SK-N-MC (cell line): Measurements from ENCODE around the gene TIGD3.

Experiments
- DNase-seq: peaks from one replicate; pipeline ENCODE4 v3.0.0-alpha.2; 2011; ENCODE audit warnings: low read depth, low spot score
- H3K27ac ChIP-seq: fragments of 200-600 bp; sonication (generic); 2 replicates; pipeline ENCODE4 v1.5.1; 2016; ENCODE audit warnings: mixed run types
- H3K36me3 ChIP-seq: fragments of 200-600 bp; sonication (generic); 2 replicates; pipeline ENCODE4 v1.6.1; 2017; ENCODE audit warnings: antibody characterized with exemption, low read length, mixed read lengths; ENCODE audit not compliant: insufficient read depth
- H3K4me3 ChIP-seq: fragments of 200-600 bp; sonication (generic); 2 replicates; pipeline ENCODE4 v1.5.1; 2016
- H3K9ac ChIP-seq: fragments of 200-600 bp; sonication (generic); 2 replicates; pipeline ENCODE4 v1.8.0; 2017; ENCODE audit warnings: mixed run types, mixed read lengths; ENCODE audit not compliant: insufficient read length
- H3K9me3 ChIP-seq: fragments of 200-600 bp; sonication (generic); 2 replicates; pipeline ENCODE4 v1.6.1; 2017; ENCODE audit warnings: low read depth, mild to moderate bottlenecking, antibody characterized with exemption, low read length, moderate library complexity, mixed read lengths
- EZH2 ChIP-seq: fragments of 200-600 bp; sonication (generic); IDR thresholded peaks from one replicate; pipeline ENCODE4 v1.6.1; 2017; ENCODE audit warnings: antibody characterized with exemption
- FOXP2 ChIP-seq: optimal IDR thresholded peaks from 2 replicates; pipeline ENCODE3; 2011; ENCODE audit warnings: mild to moderate bottlenecking, moderate library complexity; ENCODE audit not compliant: insufficient read depth; ENCODE audit errors: extremely low read length, control extremely low read depth
- POLR2AphosphoS5 ChIP-seq: IDR thresholded peaks from 2 replicates; pipeline ENCODE4 v1.6.1; 2012; ENCODE audit warnings: mild to moderate bottlenecking, low read depth, low read length, borderline replicate concordance

TIGD3 gene

DNA sequence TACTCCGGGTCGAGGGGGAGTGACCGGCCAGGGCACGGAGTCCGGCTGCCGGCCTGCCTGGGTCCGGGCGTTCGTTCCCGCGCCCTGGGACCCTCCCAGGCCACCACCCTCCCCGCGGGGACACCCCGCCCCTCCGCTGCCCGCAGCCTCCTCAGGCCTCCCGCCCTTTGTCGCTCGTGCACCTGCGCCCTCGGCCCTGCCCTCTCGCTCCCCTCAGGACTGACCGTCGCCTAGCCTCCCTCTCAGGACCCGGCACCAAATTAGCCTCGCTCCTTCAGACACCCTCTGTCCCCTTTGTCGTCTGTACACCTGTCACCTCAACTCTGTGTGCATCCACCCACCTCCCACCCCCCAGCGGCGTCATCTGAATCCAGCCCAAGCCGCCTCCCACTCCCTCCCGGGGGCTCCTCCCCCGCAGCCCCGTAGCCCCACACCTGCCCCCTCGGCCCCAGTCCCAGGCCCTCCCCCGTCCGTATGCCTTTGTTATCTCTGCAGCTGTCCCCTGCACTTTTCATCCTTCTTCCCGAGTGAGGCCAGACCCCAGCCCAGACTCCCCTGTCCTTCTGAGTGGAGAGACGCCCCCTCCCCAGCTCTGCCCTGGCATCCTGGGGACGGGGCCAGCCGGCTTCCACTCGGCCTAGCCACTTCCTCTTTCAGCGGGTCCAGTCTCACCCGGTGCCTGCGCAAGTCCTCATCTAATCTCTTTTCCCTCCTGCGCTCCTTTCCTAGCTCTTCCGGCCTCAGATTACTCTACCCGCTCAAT, 643 bp downstream of the TIGD3 start:
- Histone ChIP-seq H3K9me3 (no peaks in the 10 kb centered on the region), H3K4me3 (peak overlapping the region; percentile 85), H3K9ac (peak overlapping the region; percentile 65), H3K27ac (no peak overlapping the region), H3K36me3 (peaks cover 25% of the 10 kb centered on the region)
- no peak for TF ChIP-seq FOXP2
- no peak for TF ChIP-seq EZH2
- TF ChIP-seq POLR2AphosphoS5, result no peak
- no peak for DNase-seq

DNA sequence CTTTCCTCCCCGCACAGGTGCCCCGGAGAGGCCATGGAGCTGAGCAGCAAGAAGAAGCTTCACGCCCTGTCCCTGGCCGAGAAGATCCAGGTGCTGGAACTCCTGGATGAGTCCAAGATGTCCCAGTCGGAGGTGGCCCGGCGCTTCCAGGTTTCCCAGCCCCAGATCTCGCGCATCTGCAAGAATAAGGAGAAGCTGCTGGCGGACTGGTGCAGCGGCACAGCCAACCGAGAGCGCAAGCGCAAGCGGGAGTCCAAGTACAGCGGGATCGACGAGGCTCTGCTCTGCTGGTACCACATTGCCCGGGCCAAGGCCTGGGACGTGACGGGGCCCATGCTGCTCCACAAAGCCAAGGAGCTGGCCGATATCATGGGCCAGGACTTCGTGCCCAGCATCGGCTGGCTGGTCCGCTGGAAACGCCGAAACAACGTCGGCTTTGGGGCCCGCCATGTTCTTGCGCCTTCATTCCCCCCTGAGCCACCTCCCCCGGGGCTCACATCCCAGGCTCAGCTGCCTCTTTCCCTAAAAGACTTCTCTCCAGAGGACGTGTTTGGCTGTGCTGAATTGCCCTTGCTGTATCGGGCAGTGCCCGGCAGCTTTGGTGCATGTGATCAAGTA, 1.3 kb downstream of the TIGD3 start:
- no peak for TF ChIP-seq FOXP2
- no peak for TF ChIP-seq POLR2AphosphoS5
- no peak for TF ChIP-seq EZH2
- H3K36me3 ChIP-seq, result peaks cover 24% of the 10 kb centered on the region
- H3K4me3 ChIP-seq, result no peak overlapping the region
- no peak overlapping the region for H3K27ac ChIP-seq
- DNase-seq, result no peak
- no peaks in the 10 kb centered on the region for H3K9me3 ChIP-seq
- H3K9ac ChIP-seq, result no peak overlapping the region

DNA sequence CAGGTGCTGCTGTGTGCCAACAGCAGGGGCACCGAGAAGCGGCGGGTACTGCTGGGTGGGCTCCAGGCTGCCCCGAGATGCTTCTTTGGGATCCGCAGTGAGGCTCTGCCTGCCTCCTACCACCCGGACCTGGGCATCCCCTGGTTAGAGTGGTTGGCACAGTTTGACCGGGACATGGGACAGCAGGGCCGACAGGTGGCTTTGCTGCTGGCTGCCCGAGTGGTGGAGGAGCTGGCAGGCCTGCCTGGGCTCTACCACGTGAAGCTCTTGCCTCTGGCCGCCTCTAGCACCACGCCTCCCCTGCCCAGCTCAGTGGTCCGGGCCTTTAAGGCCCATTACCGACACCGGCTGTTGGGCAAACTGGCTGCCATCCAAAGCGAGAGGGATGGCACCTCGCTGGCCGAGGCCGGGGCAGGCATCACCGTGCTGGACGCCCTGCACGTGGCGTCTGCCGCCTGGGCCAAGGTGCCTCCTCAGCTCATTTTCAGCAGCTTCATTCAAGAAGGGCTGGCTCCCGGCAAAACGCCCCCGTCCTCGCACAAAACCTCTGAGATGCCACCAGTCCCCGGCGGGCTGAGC, 1.9 kb downstream of the TIGD3 start:
- H3K9ac ChIP-seq, result no peak overlapping the region
- no peak overlapping the region for H3K27ac ChIP-seq
- H3K4me3 ChIP-seq, result no peak overlapping the region
- TF ChIP-seq EZH2 (no peak), FOXP2 (no peak), POLR2AphosphoS5 (no peak)
- no peaks in the 10 kb centered on the region for H3K9me3 ChIP-seq
- H3K36me3 ChIP-seq, result peaks cover 18% of the 10 kb centered on the region
- no peak for DNase-seq

DNA sequence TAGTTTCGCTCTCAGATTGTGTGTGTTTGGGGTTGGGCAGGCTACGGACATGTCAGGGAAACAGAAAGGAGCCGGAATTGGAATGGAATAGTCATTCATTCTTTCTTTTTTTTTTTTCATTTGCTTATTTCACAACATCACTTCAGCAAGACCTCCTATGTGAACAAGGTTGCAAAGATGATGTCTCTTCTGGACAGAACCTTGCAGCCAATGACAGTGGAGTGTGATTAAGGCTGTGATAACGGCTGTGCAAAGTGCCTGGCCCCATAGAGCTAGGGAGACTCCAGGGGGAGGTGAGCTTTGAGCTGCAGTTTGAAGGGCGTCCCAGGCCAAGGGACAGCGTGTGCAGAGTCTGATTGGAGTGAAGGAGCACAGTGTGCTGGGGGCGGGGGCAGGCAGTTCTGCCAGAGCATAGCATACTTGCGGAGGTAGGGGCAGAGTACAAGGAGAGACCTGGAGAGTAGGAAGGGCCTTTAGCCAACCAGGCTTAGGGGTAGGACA, 3.4 kb downstream of the TIGD3 start:
- peaks cover 3% of the 10 kb centered on the region; the same call in 1 of the 2 replicates for H3K36me3 ChIP-seq
- no peak overlapping the region for H3K4me3 ChIP-seq
- H3K9ac ChIP-seq, result no peak overlapping the region
- DNase-seq, result no peak
- H3K9me3 ChIP-seq, result no peaks in the 10 kb centered on the region
- H3K27ac ChIP-seq, result no peak overlapping the region
- TF ChIP-seq POLR2AphosphoS5, result no peak
- no peak for TF ChIP-seq EZH2
- no peak for TF ChIP-seq FOXP2

DNA sequence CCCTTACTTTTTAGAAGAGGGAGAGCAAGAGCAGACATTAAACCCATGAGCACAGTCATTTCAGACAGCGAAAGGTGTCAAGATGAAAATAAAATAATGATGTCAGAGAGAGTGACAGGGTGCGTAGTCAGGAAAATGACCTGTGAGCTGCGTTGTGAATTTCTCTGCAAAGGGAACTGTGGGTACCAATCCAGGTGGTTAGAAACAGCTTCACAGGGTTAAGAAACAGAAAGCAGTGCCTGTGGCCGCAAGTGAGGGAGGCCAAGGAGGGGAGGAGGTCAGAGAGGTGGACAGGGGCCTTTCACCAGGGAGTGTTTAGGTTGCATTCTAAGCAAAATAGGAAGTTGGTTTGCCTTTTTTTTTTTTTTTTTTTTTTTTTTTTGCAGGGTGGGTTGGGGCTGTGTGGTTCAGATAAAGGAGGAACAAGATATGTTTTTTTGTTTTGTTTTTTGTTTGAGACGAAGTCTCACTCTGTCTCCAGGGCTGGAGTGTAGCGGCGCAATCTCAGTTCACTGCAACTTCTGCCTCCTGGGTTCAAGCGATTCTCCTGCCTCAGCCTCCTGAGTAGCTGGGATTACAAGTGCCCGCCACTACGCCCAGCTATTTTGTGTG, 7.9 kb downstream of the TIGD3 start:
- Histone ChIP-seq H3K4me3 (no peak overlapping the region), H3K27ac (no peak overlapping the region), H3K9me3 (no peaks in the 10 kb centered on the region), H3K9ac (no peak overlapping the region), H3K36me3 (no peaks in the 10 kb centered on the region)
- no peak for DNase-seq
- no peak for TF ChIP-seq POLR2AphosphoS5
- no peak for TF ChIP-seq FOXP2
- TF ChIP-seq EZH2, result no peak

DNA sequence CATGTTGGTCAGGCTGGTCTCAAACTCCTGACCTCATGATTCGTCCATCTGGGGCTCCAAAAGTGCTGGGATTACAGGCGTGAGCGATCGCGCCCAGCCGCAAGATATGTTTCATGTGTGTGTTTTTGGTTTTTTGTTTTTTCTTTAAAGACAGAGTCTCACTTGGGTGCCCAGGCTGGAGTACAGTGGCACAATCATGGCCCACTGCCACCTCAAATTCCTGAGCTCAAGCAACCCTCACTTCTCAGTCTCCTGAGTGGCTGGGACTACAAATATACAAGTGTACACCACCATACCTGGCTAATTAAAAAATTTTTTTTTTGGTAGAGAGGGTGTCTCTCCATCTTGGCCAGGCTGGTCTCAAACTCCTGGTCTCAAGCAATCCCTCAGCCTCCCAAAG, 8.4 kb downstream of the TIGD3 start:
- Histone ChIP-seq H3K4me3 (no peak overlapping the region), H3K9me3 (no peaks in the 10 kb centered on the region), H3K9ac (no peak overlapping the region), H3K36me3 (no peaks in the 10 kb centered on the region), H3K27ac (no peak overlapping the region)
- no peak for DNase-seq
- TF ChIP-seq EZH2, result no peak
- TF ChIP-seq POLR2AphosphoS5, result no peak
- TF ChIP-seq FOXP2, result no peak

DNA sequence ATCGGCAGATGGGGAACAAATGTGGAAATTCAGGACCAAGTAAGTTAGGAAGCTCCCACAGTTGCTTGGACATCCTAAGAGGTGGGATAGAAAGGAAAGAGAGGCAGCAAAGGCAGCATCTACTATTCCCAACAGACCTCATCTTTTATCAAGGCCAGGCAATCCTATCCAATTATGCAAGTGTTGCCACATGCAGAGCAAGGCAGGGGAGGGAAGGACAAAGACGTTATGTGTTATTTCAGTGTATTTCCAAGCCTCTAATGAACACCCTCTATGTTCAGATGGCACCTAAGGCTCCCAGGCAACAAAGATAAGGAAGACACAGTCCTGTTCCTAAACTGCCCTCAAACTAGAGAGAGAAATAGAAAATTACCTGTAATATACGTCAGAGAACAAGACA, 9.2 kb downstream of the TIGD3 start:
- Histone ChIP-seq H3K36me3 (no peaks in the 10 kb centered on the region), H3K27ac (no peak overlapping the region), H3K9ac (no peak overlapping the region), H3K4me3 (no peak overlapping the region), H3K9me3 (no peaks in the 10 kb centered on the region)
- no peak for TF ChIP-seq FOXP2
- TF ChIP-seq POLR2AphosphoS5, result no peak
- no peak for TF ChIP-seq EZH2
- no peak for DNase-seq

DNA sequence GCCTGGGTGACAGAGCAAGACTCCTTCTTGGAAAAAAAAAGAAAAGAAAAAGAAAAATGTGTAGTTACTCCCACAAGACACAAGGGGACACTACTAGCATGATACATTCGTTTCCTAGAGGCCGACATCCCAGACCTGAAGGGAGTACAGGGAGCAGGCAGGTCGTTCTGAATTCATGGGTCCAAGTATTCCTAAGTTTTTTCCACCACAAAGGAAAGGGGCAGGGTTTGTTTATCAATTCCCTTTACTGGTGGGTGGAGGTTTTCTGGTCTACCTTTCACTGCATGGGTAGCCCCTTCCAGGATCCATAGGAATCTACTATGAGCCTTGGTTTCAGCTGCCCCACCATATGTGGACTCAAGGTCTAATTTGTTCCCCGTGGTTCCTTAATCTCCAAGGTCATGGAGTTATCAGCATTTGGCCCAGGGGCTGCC, 11.8 kb downstream of the TIGD3 start:
- DNase-seq, result peak; percentile 56
- TF ChIP-seq POLR2AphosphoS5 (no peak), FOXP2 (no peak), EZH2 (no peak)
- Histone ChIP-seq H3K4me3 (no peak overlapping the region), H3K36me3 (no peaks in the 10 kb centered on the region), H3K9ac (no peak overlapping the region), H3K27ac (no peak overlapping the region), H3K9me3 (no peaks in the 10 kb centered on the region)
